Esophagus (tissue), 2 donors: Measurements from ENCODE around the gene SLC25A3. TPM values are rescaled to one million over a fixed set of nuclear protein-coding genes. Genes with fewer than 3 reads are reported as not detected.
A peak's percentile ranks its signal among the peaks of the same experiment; 100 is the strongest.

Experiments used
- H3K27ac ChIP-seq, 2 donors: one replicate each; pipeline ENCODE4 v1.5.1; 2013; ENCODE audit warnings: low read depth in 2 of 2, mild to moderate bottlenecking in 2 of 2, inconsistent platforms in 1 of 2, low read length in 1 of 2, moderate library complexity in 1 of 2
- H3K27me3 ChIP-seq, 2 donors: one replicate each; pipeline ENCODE4 v1.6.1; 2013; ENCODE audit warnings: low read length in 2 of 2, control low read depth in 1 of 2, mild to moderate bottlenecking in 1 of 2; ENCODE audit not compliant: insufficient read depth in 2 of 2, control insufficient read depth in 1 of 2
- H3K36me3 ChIP-seq, 2 donors: one replicate each; pipeline ENCODE4 v1.6.1; 2013; ENCODE audit warnings: low read length in 1 of 2; ENCODE audit not compliant: control insufficient read depth in 2 of 2, insufficient read depth in 2 of 2
- H3K4me1 ChIP-seq, 2 donors: one replicate each; pipeline ENCODE4 v1.6.1; 2013; ENCODE audit warnings: low read length in 1 of 2; ENCODE audit not compliant: control insufficient read depth in 2 of 2, insufficient read depth in 2 of 2
- H3K4me3 ChIP-seq, 2 donors: one replicate each; pipeline ENCODE4 v1.5.1; 2013; ENCODE audit warnings: low read length in 2 of 2, mild to moderate bottlenecking in 2 of 2, low read depth in 1 of 2, moderate library complexity in 1 of 2
- H3K9me3 ChIP-seq, 2 donors: one replicate each; pipeline ENCODE4 v1.6.1; 2013; ENCODE audit warnings: mild to moderate bottlenecking in 2 of 2, low read depth in 1 of 2, low read length in 1 of 2, moderate library complexity in 1 of 2; ENCODE audit not compliant: control insufficient read depth in 2 of 2, insufficient read depth in 1 of 2
- WGBS, 2 donors: extraction: QIAGEN DNeasy Blood & Tissue Kit; methylation state at CpG; one replicate each; pipeline ENCODE4 v1.1.7; 2013; 5-methylcytosine and 5-hydroxymethylcytosine counted together
- polyA plus RNA-seq, 2 donors: library from polyadenylated mRNA; stranded (reverse); fragments of 200-250 nt; gene quantifications; one replicate each; pipeline ENCODE4 v1.2.3, GENCODE V29; 2013
- donor health status: healthy with polysubstance abuse.
- donor health status: Bipolar disorder and iron deficiency.

SLC25A3 gene
- polyA plus RNA-seq, 2 donors: 283 to 448 TPM

GRCh38 chr12:98646294-98647090 is 53.0 kb downstream of the SLC25A3 start:
- H3K4me1 ChIP-seq: no peaks in the 10 kb centered on the region
- WGBS, 2 donors: 9% methylated on average over 8 of the region's 8 CpGs
- no peaks in the 10 kb centered on the region for H3K27me3 ChIP-seq
- no peak overlapping the region for H3K27ac ChIP-seq
- no peaks in the 10 kb centered on the region for H3K36me3 ChIP-seq
- no peaks in the 10 kb centered on the region for H3K9me3 ChIP-seq
- peak overlapping the region in 1 of 2 donors; percentile 78 for H3K4me3 ChIP-seq

GRCh38 chr12:98651328-98651727 is 57.8 kb downstream of the SLC25A3 start:
- Histone ChIP-seq H3K9me3 (no peaks in the 10 kb centered on the region), H3K27ac (no peak overlapping the region), H3K27me3 (no peaks in the 10 kb centered on the region), H3K4me1 (no peaks in the 10 kb centered on the region), H3K36me3 (no peaks in the 10 kb centered on the region), H3K4me3 (no peak overlapping the region)

DNA sequence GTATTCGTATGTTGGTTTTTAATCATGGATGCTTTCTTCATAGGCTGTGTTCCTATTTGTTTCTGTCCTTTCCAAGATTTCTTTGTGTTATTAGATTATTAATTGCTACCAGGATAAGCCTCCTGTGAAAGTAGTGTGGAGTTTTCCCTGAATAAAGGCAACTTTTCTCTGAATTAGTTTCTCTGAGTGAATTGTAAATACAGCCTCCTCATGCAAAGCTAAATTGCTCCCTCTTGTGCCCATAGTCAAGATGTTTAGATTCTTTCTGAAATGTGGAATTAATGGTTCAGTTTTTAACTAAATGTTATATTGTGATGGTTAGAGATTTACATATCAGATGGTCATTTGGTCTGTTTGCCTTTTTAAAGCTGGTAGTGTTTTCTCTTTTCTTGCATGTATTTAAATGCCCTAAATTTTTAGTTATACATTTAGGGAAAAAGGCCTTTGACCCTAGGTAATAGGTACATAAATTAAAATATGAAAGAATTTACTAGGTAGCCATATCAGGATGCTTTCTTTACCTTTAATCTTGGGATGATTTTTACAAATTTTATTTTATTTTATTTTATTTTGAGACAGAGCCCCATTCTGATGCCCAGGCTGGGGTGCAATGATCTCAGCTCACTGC is 60.5 kb downstream of the SLC25A3 start:
- Histone ChIP-seq H3K36me3 (no peaks in the 10 kb centered on the region), H3K4me3 (no peak overlapping the region)
- 82 to 83% methylated on average over 1 of the region's 1 CpG for WGBS, 2 donors

More for the DNA sequence above, 60.5 kb downstream of the SLC25A3 start:
- Histone ChIP-seq H3K27ac (no peak overlapping the region), H3K27me3 (no peaks in the 10 kb centered on the region), H3K4me1 (no peaks in the 10 kb centered on the region), H3K9me3 (no peaks in the 10 kb centered on the region)

Other genes with a start within 250 kb of the SLC25A3 start
- gene TMPO, start 78.1 kb upstream of the SLC25A3 start, polyA plus RNA-seq: 10 to 100 TPM; 29.1 to 34.5 TPM
- 1 to 10 TPM; 4.7 to 5.4 TPM for gene IKBIP, start 51.1 kb downstream of the SLC25A3 start, polyA plus RNA-seq
- gene APAF1, start 51.6 kb downstream of the SLC25A3 start, polyA plus RNA-seq: 1 to 10 TPM; 2.3 to 3.5 TPM